HG03439 (cell line): Measurements from ENCODE around the gene FRMD7.
"Not testable (repeated sequence)": the region's sequence is repeated elsewhere in the genome, so short reads cannot be mapped to it uniquely, and the experiment has no call there.

Experiments
- ATAC-seq: cut with Tn5 transposase; IDR thresholded peaks from one replicate; pipeline ENCODE4 v1.9.1; 2021; ENCODE audit warnings: mild to moderate bottlenecking, moderate library complexity; ENCODE audit not compliant: unreplicated experiment

Gene FRMD7

GRCh38 chrX:132127743-132128142 lies at the start of gene FRMD7:
Gene FRMD7, minus strand, starts transcription at chrX:132128020. Its CDS starts 176 bp downstream, at chrX:132127844.
- ATAC-seq: no peak

GRCh38 chrX:132173647-132174046 lies 45.8 kb upstream of the FRMD7 start:
- no peak for ATAC-seq

DNA sequence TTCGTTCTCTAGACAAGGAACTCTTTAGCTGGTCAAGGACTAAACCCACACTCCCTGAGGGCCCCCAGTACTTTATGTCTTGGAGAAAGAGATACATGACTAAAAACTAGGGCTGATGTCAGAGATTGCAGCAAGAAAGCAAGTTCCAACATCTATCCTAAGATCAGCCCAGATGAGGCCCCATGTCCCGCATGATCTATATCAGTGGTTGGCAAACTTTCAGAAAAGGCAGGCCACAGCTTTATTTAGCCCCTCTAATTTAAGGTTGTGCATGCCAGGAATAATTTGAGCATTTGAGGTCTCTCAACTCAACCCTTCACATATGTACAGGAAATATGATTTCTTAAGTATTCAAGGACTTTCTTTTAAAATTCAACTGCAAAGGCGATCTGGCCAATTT lies 44.1 kb upstream of the FRMD7 start:
- no peak for ATAC-seq

GRCh38 chrX:132171478-132171877 lies 43.7 kb upstream of the FRMD7 start:
- ATAC-seq: no peak

DNA sequence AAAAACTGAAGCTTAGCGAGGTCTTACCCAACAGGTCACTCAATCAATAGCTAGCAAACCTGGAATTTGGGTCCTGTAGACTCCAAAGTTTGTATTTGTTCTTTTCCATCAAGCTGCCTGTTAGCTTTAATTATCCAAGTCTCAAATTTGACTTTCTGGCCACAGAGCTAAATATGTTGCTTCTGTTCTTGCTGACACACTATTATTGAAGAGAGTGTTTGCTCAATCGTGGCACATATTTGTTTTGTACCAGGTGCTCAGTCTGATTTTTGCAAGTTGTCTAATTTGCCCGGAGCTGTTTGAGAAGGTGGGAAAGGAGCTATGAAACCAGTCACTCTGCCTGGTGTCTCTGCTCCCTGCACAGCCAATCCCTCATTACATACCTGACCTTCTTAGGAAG lies 41.7 kb upstream of the FRMD7 start:
- no peak for ATAC-seq

DNA sequence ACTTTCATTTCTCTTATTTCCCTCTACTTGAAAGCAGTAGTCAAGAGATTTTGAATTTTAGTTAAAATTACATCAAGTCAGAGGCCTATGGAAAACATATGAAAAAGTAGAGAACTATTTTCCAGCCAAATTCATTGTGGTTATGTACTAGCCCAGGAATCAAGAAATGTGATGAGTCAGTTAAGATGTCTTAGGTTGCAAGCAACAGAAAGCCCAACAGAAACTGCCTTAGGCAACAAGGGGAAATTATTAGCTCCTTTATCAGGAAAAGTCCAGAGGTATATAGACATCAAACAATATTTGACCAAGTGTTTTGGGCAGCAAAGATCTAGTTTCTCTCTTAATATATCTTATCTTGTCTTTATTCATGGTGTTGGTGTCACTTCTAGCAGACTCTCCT lies 37.8 kb upstream of the FRMD7 start:
- ATAC-seq: no peak

DNA sequence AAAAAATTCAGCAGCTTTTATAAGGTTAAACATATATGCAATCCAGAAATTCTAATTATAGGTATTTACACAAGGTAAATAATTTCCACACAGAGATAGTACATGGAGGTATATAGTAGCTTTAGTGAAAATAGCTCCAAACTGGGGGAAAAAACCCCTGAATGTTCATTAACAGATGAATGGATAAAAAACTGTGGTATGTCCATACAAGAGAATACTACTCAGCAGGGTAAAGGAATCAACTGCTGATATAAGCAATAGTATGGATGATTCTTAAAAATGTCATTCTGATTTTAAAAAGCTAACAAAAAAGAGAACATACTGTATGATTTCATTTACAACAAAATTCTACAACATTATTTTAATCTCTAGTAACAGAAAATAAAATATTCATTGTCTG lies 37.2 kb upstream of the FRMD7 start:
- no peak for ATAC-seq

DNA sequence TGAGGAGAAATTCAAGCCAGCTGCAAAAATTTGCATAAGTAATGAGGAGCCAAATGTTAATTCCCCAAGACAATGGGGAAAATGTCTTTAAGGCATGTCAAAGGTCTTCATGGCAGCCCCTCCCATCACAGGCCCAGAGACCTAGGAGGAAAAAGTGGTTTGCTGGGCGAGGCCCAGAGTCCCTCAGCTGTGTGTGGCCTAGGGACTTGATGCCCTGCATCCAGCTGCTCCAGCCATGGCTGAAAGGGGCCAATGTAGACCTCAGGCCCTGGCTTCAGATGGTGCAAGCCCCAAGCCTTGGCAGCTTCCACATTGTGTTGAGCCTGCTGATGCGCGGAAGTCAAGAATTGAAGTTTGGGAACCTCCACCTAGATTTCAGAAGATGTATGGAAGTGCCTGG lies 35.3 kb upstream of the FRMD7 start:
- not testable (repeated sequence) for ATAC-seq

GRCh38 chrX:132153166-132153565 lies 25.3 kb upstream of the FRMD7 start:
- ATAC-seq: no peak

- ATAC-seq: no peak
Observed at GRCh38 chrX:132146456-132146855, 18.6 kb upstream of the FRMD7 start.

GRCh38 chrX:132144061-132144460 lies 16.2 kb upstream of the FRMD7 start:
- no peak for ATAC-seq

DNA sequence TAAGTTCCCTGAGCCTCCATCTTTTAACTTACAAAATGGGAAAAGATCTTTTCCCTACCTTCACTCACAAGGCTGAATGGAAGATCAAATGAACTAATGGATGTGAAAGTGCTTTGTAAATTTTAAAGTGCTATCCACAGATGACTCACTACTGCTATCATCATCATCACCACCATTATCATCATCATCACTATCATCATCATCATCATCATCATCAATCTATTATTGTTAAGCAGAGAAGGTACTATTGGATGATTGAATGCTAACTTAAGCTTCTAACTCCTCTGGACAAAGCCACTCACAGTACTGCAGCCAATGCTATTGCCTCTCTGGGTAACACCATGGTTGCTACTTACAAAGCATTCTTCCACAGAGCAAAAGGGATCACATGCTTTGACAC lies 1.9 kb downstream of the FRMD7 start:
- no peak for ATAC-seq

DNA sequence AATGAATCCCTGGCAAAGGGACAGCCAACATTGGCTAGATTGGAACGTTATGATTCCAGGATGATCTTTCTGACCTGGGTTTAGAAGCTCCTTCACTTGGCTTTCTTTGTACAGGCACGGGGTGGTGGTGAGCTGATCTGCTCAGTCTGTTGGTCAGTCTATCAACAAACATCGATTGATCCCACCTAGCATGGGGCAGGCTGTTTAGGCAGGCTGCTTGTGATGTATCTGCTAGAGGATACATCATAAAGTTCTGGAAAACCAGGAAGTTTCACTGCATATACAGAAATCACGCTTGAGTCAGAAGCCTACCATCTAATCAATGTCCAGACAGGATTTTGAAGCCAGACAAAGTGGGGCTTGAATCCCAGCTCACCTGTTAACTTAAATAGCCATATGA lies 6.9 kb downstream of the FRMD7 start:
- no peak for ATAC-seq

- no peak for ATAC-seq
Observed at GRCh38 chrX:132119821-132120515, 7.9 kb downstream of the FRMD7 start.

- ATAC-seq: no peak
Observed at GRCh38 chrX:132119283-132119682, 8.5 kb downstream of the FRMD7 start.

GRCh38 chrX:132118358-132118757 lies 9.5 kb downstream of the FRMD7 start:
- ATAC-seq: no peak

DNA sequence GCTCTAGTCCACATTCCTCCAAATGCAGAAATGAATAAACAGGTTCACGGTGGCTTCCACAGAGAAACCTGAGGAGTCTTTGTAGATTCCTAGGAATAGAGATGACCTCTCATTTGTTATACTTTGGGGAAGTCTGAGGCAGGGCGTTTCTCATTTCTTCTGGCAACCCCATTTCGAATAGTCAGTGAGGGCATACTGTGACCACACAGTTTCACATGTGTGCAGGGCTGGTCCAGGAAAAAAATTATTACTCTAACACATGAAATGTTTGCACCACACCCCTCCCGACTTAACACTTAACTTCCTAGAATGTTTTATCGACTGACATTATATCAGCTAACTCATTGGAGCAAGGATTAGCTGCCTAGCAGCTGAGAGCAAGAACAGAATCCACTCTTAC lies 12.0 kb downstream of the FRMD7 start:
- ATAC-seq: no peak

- ATAC-seq: no peak
Observed at GRCh38 chrX:132114607-132115006, 13.2 kb downstream of the FRMD7 start.

GRCh38 chrX:132107291-132107690 lies 20.5 kb downstream of the FRMD7 start:
- no peak for ATAC-seq

- no peak for ATAC-seq
Observed at GRCh38 chrX:132101799-132102198, 26.0 kb downstream of the FRMD7 start.

DNA sequence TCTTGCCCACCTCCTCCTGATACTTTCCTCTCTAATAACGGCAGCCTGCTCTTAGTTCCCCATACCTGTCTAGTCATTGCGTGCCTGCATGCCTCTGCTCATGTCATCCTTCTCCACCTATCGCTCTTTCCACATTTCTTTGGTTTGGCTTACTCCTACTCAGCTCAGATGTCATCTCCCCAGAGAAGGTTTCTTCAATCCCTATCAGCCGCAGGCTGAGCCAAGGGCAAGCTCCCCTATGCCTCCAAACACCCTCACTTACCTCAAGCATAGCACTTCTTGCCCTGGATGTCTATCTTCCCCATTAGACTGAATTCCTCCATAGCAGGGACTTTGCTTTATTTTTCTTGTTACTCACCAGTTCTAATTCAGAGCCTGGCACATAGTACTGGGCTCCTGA lies 26.6 kb downstream of the FRMD7 start:
- ATAC-seq: no peak

DNA sequence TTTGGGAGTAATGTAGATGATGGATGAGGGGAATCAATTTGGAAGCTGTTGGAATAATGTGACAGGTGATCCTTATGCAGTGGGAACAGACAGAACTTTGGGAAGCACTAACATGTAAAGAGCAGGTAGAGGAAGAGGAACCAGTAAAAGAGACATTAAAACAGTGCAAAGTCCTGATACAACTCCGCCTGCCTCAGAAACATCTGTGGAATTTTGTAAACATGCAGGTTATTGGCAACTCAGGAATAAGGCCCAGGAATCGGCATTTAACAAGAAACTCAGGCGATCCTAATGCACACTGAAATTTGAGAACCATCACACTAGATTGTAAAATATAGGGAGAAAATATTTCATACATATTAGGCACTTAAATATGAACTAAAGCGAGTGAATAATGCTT lies 29.1 kb downstream of the FRMD7 start:
- ATAC-seq: not testable (repeated sequence)

GRCh38 chrX:132094164-132094563 lies 33.7 kb downstream of the FRMD7 start:
- no peak for ATAC-seq
